Measurements from ENCODE around the gene RPN2. TPM values are rescaled to one million over a fixed set of nuclear protein-coding genes. Genes with fewer than 3 reads are reported as not detected.

The RPN2 gene
- polyA plus RNA-seq, 3 donors: 58.0 to 135 (median 79.1) TPM

- WGBS, 3 donors: 13 to 19% (median 14%) methylated on average over 14 to 15 of the region's 15 CpGs
- H3K27ac ChIP-seq (ENCODE audit: low read depth, low read length): no peak overlapping the region
These were observed 97.5 kb downstream of the RPN2 start for GRCh38 chr20:37276494-37277252.

GRCh38 chr20:37277253-37277593, 98.1 kb downstream of the RPN2 start:
- WGBS, 3 donors: 51 to 86% (median 51%) methylated on average over 2 of the region's 2 CpGs
- H3K27ac ChIP-seq (ENCODE audit: low read depth, low read length): no peak overlapping the region

- 81 to 85% (median 83%) methylated on average over 12 of the region's 12 CpGs for WGBS, 3 donors
- no peak overlapping the region for H3K27ac ChIP-seq (ENCODE audit: low read depth, low read length)
These were observed 99.9 kb downstream of the RPN2 start for GRCh38 chr20:37278966-37279590.

GRCh38 chr20:37279820-37280219, 100.7 kb downstream of the RPN2 start:
- H3K27ac ChIP-seq (ENCODE audit: low read depth, low read length): no peak overlapping the region
- 57 to 72% (median 64%) methylated on average over 7 to 8 of the region's 8 CpGs for WGBS, 3 donors

GRCh38 chr20:37280403-37280802, 101.3 kb downstream of the RPN2 start:
- WGBS, 3 donors: 75 to 86% (median 79%) methylated on average over 8 of the region's 8 CpGs
- H3K27ac ChIP-seq (ENCODE audit: low read depth, low read length): no peak overlapping the region

DNA sequence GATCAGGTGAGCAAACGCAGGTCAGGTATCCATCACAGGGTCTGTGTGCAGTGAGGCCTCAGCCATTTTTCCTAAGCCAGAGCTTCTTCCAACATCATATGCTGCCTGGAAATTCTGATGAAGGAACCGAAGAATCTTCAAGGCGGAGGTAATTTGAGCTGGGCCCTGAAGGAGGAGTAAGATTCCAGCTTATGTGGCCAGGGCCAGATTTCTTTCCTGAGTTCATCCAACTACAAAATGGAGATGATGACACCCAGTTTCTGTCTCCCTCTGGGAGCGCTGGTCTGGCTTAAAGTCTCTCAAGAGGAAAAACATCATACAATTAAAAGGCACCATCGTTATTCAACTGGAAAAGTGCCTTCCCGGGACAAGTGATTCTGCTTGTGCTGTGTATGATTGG, 103.4 kb downstream of the RPN2 start:
- WGBS, 3 donors: 56 to 72% (median 65%) methylated on average over 6 of the region's 6 CpGs
- H3K27ac ChIP-seq (ENCODE audit: low read depth, low read length): no peak overlapping the region

DNA sequence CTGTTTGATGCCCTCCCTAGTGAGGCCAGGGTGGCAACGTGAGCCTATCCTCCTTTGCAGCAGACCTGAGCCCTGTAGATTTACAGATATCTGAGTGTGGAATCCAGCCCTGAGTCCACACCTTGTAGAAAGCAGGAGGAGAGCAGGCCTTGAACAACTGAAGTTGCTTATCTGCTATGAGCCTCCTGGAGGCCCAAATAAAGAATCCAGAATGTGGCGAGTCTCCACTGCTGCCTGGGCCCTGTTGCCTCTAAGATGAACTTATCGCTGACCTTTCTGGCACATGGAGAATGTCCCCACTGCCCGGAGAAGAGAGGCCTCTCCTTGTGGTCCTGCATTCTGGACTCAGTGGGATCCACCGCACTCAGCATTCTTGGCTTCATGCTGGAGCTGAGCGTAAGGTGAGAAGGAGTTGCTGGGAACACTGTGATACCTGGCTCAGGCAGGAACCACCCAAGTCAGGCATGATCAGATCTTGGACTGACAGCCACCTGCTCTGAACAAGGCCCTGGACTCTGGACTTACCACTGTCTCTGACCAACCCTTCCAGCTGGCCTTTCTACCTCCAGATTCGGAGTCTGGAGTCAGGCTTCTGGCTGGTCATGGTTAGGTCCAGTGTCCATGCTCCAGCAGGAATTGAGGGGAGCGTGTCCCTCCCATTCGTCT, 104.5 kb downstream of the RPN2 start:
- 83 to 92% (median 91%) methylated on average over 9 of the region's 9 CpGs for WGBS, 3 donors
- H3K27ac ChIP-seq (ENCODE audit: low read depth, low read length): no peak overlapping the region

GRCh38 chr20:37284691-37285161, 105.6 kb downstream of the RPN2 start:
- 87 to 91% (median 90%) methylated on average over 6 of the region's 6 CpGs for WGBS, 3 donors
- no peak overlapping the region for H3K27ac ChIP-seq (ENCODE audit: low read depth, low read length)

DNA sequence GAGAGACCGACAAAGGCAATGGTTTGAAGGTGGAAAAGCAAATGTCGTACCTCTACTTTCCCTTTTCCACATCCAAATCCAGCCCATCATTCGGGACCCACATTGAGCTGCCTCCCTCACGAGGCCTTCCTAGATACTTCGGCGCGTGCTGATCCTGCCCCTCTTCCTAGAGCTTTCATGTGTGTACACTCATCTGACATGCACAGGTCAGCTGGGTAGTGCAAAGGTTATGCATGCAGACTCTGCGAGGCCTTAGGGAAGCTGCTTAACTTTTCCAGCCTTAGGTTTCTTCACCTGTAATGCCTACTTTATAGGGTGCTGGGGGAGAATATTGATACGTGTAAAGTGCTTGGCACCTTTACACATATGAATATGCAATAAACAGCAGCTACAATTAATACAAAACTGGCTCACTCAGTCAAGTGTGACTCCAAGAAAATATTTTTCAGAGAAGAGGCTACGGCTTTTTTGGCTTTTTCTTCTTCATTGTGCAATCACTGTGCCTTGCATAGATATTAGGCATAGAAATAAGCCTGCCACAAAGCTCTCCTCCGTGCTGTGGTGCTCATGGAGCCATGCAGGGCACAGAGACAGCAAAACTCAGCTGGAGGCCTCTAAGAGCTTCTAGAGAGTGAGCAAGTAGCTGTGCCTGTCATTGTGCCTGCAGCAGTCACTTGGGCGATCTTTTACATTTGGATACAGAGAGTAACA, 106.7 kb downstream of the RPN2 start:
- H3K27ac ChIP-seq (ENCODE audit: low read depth, low read length): no peak overlapping the region
- 71 to 76% (median 72%) methylated on average over 12 of the region's 12 CpGs for WGBS, 3 donors

DNA sequence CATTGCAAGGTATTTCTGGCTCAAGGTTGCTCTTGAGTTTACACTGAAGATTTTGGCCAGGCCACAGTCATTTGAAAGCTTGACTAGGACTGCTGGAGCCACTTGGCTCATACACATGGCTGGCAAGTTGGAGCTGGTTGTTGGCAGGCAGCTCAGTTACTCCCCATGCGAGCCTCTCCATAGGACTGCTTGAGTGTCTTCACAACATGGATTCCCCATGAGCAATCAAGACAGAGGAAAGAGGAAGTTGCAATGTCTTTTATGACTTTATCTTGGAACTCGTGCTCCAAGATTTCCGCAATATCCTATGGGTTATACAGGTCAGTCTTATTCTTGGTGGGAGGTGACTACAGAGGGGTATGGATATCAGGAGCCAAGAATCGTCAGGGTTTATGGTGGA, 109.0 kb downstream of the RPN2 start:
- 70 to 75% (median 71%) methylated on average over 4 of the region's 4 CpGs for WGBS, 3 donors
- no peak overlapping the region for H3K27ac ChIP-seq (ENCODE audit: low read depth, low read length)

- H3K27ac ChIP-seq (ENCODE audit: low read depth, low read length): no peak overlapping the region
- WGBS, 3 donors: 53 to 76% (median 71%) methylated on average over 21 of the region's 21 CpGs
These were observed 111.2 kb downstream of the RPN2 start for GRCh38 chr20:37290158-37290810.

Other genes with a start within 250 kb of the RPN2 start
- gene SAMHD1, start 227.6 kb upstream of the RPN2 start, polyA plus RNA-seq: 100 to 1,000 TPM in 1 of 3 donors, 10 to 100 TPM in 2; 45.6 to 179 (median 60.1) TPM
- gene RBL1, start 83.3 kb upstream of the RPN2 start, polyA plus RNA-seq: 1 to 10 TPM; 1.2 to 1.9 (median 1.3) TPM
- 1 to 10 TPM in 2 of 3 donors, under 1 TPM in 1; 0.35 to 5.5 (median 3.6) TPM for gene MROH8, start 218 bp downstream of the RPN2 start, polyA plus RNA-seq
- gene GHRH, start 82.5 kb downstream of the RPN2 start, polyA plus RNA-seq: not detected
- gene MANBAL, start 110.3 kb downstream of the RPN2 start, polyA plus RNA-seq: 10 to 100 TPM; 35.8 to 63.2 (median 43.6) TPM
- gene SRC, start 166.8 kb downstream of the RPN2 start, polyA plus RNA-seq: 10 to 100 TPM; 13.5 to 25.7 (median 13.6) TPM

All from adipose tissue (tissue), 3 donors.